Keratinocyte (primary cell): ENCODE measurements around the gene DCLK1. TPM values are rescaled to one million over a fixed set of nuclear protein-coding genes. Genes with fewer than 3 reads are reported as not detected.

Experiments used
- DNase-seq: peaks from one replicate; pipeline ENCODE4 v3.0.0-alpha.2; 2011; ENCODE audit warnings: low read depth, missing footprints, low spot score
- FAIRE-seq: peaks from 2 replicates; lab custom pipeline; 2011; peaks lifted over from hg19 to GRCh38; lab: Jason Lieb, UNC
- H2AFZ ChIP-seq: 2 replicates; pipeline ENCODE4 v1.6.0; 2012; ENCODE audit warnings: low read length, control low read depth, inconsistent platforms; ENCODE audit not compliant: control insufficient read depth
- H3K27ac ChIP-seq: 2 replicates; pipeline ENCODE4 v1.5.1; 2011; ENCODE audit warnings: low read length; ENCODE audit not compliant: control insufficient read depth, insufficient read depth
- H3K27me3 ChIP-seq: 3 replicates; pipeline ENCODE4 v1.6.0; 2011; ENCODE audit warnings: low read length; ENCODE audit not compliant: control insufficient read depth, insufficient read depth; ENCODE audit errors: extremely low read depth
- H3K36me3 ChIP-seq, 2 experiments: 2 replicates in 1 of 2; 3 replicates in 1 of 2; pipeline ENCODE4 v1.5.1; 2011; ENCODE audit warnings: low read length in 2 of 2, mild to moderate bottlenecking in 1 of 2; ENCODE audit not compliant: control insufficient read depth in 2 of 2, insufficient read depth in 2 of 2; ENCODE audit errors: extremely low read depth in 1 of 2
- H3K4me1 ChIP-seq: 3 replicates; pipeline ENCODE4 v1.5.1; 2011; ENCODE audit warnings: low read length; ENCODE audit not compliant: control insufficient read depth, insufficient read depth; ENCODE audit errors: extremely low read depth
- H3K4me2 ChIP-seq: 3 replicates; pipeline ENCODE4 v1.6.0; 2011; ENCODE audit warnings: low read depth, low read length; ENCODE audit not compliant: control insufficient read depth, insufficient read depth; ENCODE audit errors: extremely low read depth
- H3K4me3 ChIP-seq, 3 experiments: fragments of 200-600 bp in 1 of 3; sonication (generic) in 1 of 3; 2 replicates in 2 of 3; 3 replicates in 1 of 3; pipeline ENCODE4 v1.5.1; 2011 to 2016; ENCODE audit warnings: low read length in 3 of 3, mild to moderate bottlenecking in 3 of 3, control low read depth in 2 of 3, inconsistent platforms in 1 of 3, low read depth in 1 of 3, mixed read lengths in 1 of 3, mixed run types in 1 of 3, moderate library complexity in 1 of 3; ENCODE audit not compliant: control insufficient read depth in 2 of 3, insufficient read depth in 2 of 3; ENCODE audit errors: extremely low read depth in 1 of 3
- H3K79me2 ChIP-seq: 2 replicates; pipeline ENCODE4 v1.6.0; 2012; ENCODE audit warnings: low read length; ENCODE audit not compliant: control insufficient read depth, insufficient read depth
- H3K9ac ChIP-seq: 3 replicates; pipeline ENCODE4 v1.6.0; 2011; ENCODE audit warnings: low read length; ENCODE audit not compliant: control insufficient read depth, insufficient read depth; ENCODE audit errors: extremely low read depth
- H3K9me1 ChIP-seq: 3 replicates; pipeline ENCODE4 v1.6.0; 2011; ENCODE audit warnings: low read length; ENCODE audit not compliant: control insufficient read depth, insufficient read depth; ENCODE audit errors: extremely low read depth
- H3K9me3 ChIP-seq: 2 replicates; pipeline ENCODE4 v1.5.1; 2012; ENCODE audit warnings: low read depth, low read length; ENCODE audit not compliant: control insufficient read depth
- H4K20me1 ChIP-seq: 3 replicates; pipeline ENCODE4 v1.6.0; 2011; ENCODE audit warnings: low read length; ENCODE audit not compliant: control insufficient read depth, insufficient read depth; ENCODE audit errors: extremely low read depth
- CTCF ChIP-seq, 3 experiments: IDR thresholded peaks in 1 of 3; conservative IDR thresholded peaks in 1 of 3; optimal IDR thresholded peaks in 1 of 3; 2 replicates in 2 of 3; 3 replicates in 1 of 3; pipeline versions ENCODE3 to v1.5.1; 2011; ENCODE audit warnings: low read length in 3 of 3, mild to moderate bottlenecking in 3 of 3, moderate library complexity in 2 of 3, control low read depth in 1 of 3, inconsistent platforms in 1 of 3; ENCODE audit not compliant: insufficient read depth in 2 of 3; ENCODE audit errors: extremely low read depth in 1 of 3
- EZH2 ChIP-seq: IDR thresholded peaks from one replicate; pipeline ENCODE4 v1.6.1; 2012; ENCODE audit warnings: inconsistent platforms, mild to moderate bottlenecking, low read length, moderate library complexity
- dilution Hi-C: fragments of 300-500 bp; cut with MboI; formaldehyde crosslinking; loops from one replicate; pipeline ENCODE4 v1.7.0; 2020; ENCODE audit warnings: low sequenced_read_pairs; ENCODE audit not compliant: extremely low pct_ligation_motif_present
- polyA plus RNA-seq, 5 experiments: library from polyadenylated mRNA; depleted of rRNA in 3 of 5; stranded (reverse) in 3 of 5; stranded (forward) in 1 of 5; unstranded in 1 of 5; fragments of >200 nt; gene quantifications; 1 replicate in 1 of 5; 2 replicates in 3 of 5; 3 replicates in 1 of 5; pipeline versions ENCODE4 v1.2.1 to v1.2.3, GENCODE V29; 2011 to 2012; ENCODE audit warnings: missing spikeins in 2 of 5, low read depth in 1 of 5, low replicate concordance in 1 of 5

Gene DCLK1
- polyA plus RNA-seq, 1 donor (not counting 4 experiments of a cell fraction or from before 2014, with no cell fraction given), result 0.04 TPM

- H3K4me2 ChIP-seq, result no peak overlapping the region
- no peak overlapping the region for H2AFZ ChIP-seq
- TF ChIP-seq EZH2, result no peak
- H3K9me1 ChIP-seq, result no peaks in the 10 kb centered on the region
- H3K9me3 ChIP-seq, result no peaks in the 10 kb centered on the region
- no peaks in the 10 kb centered on the region for H3K79me2 ChIP-seq
- no peak overlapping the region for H3K9ac ChIP-seq
- H4K20me1 ChIP-seq, result no peaks in the 10 kb centered on the region
- DNase-seq (no peak), FAIRE-seq (no peak)
- dilution Hi-C loops, result no loop called here
- H3K36me3 ChIP-seq, result no peaks in the 10 kb centered on the region
- H3K27ac ChIP-seq, result no peak overlapping the region
- H3K4me1 ChIP-seq, result no peaks in the 10 kb centered on the region
- H3K4me3 ChIP-seq, result no peak overlapping the region
- H3K27me3 ChIP-seq, result no peaks in the 10 kb centered on the region
Observed at GRCh38 chr13:36030670-36031331, 100.4 kb downstream of the DCLK1 start.

DNA sequence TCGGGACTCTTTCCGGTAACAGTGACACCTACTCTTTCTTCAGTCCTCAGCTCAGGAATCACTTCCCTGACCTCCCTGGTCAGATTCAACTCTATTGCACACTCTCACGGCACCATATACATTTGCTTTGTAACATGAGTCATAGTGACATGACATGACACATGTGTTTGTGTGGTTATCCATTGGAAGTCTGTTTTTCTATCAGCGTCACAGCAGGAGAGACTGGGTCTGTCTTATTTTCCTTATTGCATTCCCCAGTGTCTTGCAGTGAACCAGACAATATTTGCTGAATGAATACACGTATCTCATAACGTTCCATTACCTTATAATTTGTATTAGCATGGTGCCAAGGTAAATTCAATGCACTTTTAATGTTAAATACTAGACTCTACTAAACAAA, 102.0 kb downstream of the DCLK1 start:
- Histone ChIP-seq H3K9ac (no peak overlapping the region), H3K27ac (no peak overlapping the region), H3K4me2 (no peak overlapping the region), H3K9me1 (no peaks in the 10 kb centered on the region), H3K9me3 (no peaks in the 10 kb centered on the region), H4K20me1 (no peaks in the 10 kb centered on the region), H3K4me1 (no peaks in the 10 kb centered on the region), H3K4me3 (no peak overlapping the region), H3K27me3 (no peaks in the 10 kb centered on the region), H3K36me3 (no peaks in the 10 kb centered on the region), H2AFZ (no peak overlapping the region), H3K79me2 (no peaks in the 10 kb centered on the region)
- dilution Hi-C loops, result no loop called here
- TF ChIP-seq CTCF (optimal IDR thresholded peaks at IDR 0.05 in 1 of 3, IDR thresholded peaks at IDR 0.05 in 1 of 3, conservative IDR thresholded peaks at IDR 0.05 in 1 of 3; ENCODE audit: extremely low read depth in 1 of 3, insufficient read depth in 2 of 3, low read length in 3 of 3) (no peak), EZH2 (no peak)
- no peak for DNase-seq
- no peak for FAIRE-seq
